Body of pancreas (tissue), 4 donors: ENCODE results near the gene PRPS1.

Experiments
- POLR2A ChIP-seq, 3 donors: fragments of 450-650 bp; IDR thresholded peaks; one replicate each; pipeline ENCODE4 v1.6.1; 2016; ENCODE audit warnings: antibody characterized with exemption in 3 of 3, mild to moderate bottlenecking in 2 of 3
- TF ChIP-seq, protein P1 (sequence below), 7 experiments: fragments of 450-650 bp in 4 of 7; fragments of 200-600 bp in 3 of 7; sonication (generic) in 3 of 7; IDR thresholded peaks; one replicate each; pipeline ENCODE4 v1.5.1; 2016 to 2019; ENCODE audit warnings: antibody characterized with exemption in 7 of 7

- TF ChIP-seq, protein P1, sequence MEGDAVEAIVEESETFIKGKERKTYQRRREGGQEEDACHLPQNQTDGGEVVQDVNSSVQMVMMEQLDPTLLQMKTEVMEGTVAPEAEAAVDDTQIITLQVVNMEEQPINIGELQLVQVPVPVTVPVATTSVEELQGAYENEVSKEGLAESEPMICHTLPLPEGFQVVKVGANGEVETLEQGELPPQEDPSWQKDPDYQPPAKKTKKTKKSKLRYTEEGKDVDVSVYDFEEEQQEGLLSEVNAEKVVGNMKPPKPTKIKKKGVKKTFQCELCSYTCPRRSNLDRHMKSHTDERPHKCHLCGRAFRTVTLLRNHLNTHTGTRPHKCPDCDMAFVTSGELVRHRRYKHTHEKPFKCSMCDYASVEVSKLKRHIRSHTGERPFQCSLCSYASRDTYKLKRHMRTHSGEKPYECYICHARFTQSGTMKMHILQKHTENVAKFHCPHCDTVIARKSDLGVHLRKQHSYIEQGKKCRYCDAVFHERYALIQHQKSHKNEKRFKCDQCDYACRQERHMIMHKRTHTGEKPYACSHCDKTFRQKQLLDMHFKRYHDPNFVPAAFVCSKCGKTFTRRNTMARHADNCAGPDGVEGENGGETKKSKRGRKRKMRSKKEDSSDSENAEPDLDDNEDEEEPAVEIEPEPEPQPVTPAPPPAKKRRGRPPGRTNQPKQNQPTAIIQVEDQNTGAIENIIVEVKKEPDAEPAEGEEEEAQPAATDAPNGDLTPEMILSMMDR (IDR thresholded peaks at IDR 0.05): no peak
- TF ChIP-seq POLR2A (IDR thresholded peaks at IDR 0.05): no peak
Observed at GRCh38 chrX:107662824-107663223, 34.5 kb downstream of the PRPS1 start.
